Measurements from ENCODE around the gene ALDH16A1.

- TF ChIP-seq CTCF (IDR thresholded peaks at IDR 0.05; ENCODE audit: insufficient read depth, low read length) = no peak
- no peak for TF ChIP-seq GABPA (IDR thresholded peaks at IDR 0.05; ENCODE audit: low read depth)
- no peak for TF ChIP-seq POLR2AphosphoS5 (IDR thresholded peaks at IDR 0.05; ENCODE audit: low read depth)
- TF ChIP-seq SPI1 (IDR thresholded peaks at IDR 0.05; ENCODE audit: borderline replicate concordance, low read depth) = no peak
- TF ChIP-seq, protein P1, sequence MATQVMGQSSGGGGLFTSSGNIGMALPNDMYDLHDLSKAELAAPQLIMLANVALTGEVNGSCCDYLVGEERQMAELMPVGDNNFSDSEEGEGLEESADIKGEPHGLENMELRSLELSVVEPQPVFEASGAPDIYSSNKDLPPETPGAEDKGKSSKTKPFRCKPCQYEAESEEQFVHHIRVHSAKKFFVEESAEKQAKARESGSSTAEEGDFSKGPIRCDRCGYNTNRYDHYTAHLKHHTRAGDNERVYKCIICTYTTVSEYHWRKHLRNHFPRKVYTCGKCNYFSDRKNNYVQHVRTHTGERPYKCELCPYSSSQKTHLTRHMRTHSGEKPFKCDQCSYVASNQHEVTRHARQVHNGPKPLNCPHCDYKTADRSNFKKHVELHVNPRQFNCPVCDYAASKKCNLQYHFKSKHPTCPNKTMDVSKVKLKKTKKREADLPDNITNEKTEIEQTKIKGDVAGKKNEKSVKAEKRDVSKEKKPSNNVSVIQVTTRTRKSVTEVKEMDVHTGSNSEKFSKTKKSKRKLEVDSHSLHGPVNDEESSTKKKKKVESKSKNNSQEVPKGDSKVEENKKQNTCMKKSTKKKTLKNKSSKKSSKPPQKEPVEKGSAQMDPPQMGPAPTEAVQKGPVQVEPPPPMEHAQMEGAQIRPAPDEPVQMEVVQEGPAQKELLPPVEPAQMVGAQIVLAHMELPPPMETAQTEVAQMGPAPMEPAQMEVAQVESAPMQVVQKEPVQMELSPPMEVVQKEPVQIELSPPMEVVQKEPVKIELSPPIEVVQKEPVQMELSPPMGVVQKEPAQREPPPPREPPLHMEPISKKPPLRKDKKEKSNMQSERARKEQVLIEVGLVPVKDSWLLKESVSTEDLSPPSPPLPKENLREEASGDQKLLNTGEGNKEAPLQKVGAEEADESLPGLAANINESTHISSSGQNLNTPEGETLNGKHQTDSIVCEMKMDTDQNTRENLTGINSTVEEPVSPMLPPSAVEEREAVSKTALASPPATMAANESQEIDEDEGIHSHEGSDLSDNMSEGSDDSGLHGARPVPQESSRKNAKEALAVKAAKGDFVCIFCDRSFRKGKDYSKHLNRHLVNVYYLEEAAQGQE (IDR thresholded peaks at IDR 0.05; ENCODE audit: insufficient replicate concordance, low read depth) = no peak
These were observed 16.5 kb upstream of the ALDH16A1 start for GRCh38 chr19:49436381-49437017.

All from HL-60 (cell line).